GM18511 (cell line): Measurements from ENCODE around the gene MAPKAP1.
"Not testable (repeated sequence)": the region's sequence is repeated elsewhere in the genome, so short reads cannot be mapped to it uniquely, and the experiment has no call there.

Experiments used
- ATAC-seq: cut with Tn5 transposase; IDR thresholded peaks from one replicate; pipeline ENCODE4 v1.9.1; 2021; ENCODE audit warnings: mild to moderate bottlenecking, moderate library complexity; ENCODE audit not compliant: unreplicated experiment

Gene MAPKAP1

GRCh38 chr9:125732562-125732961, 25.6 kb upstream of the MAPKAP1 start:
- no peak for ATAC-seq

- ATAC-seq, result no peak
These were observed 23.2 kb upstream of the MAPKAP1 start for GRCh38 chr9:125730168-125730567.

- no peak for ATAC-seq
These were observed 19.6 kb upstream of the MAPKAP1 start for GRCh38 chr9:125726456-125727132.

- peak; percentile 33 for ATAC-seq
These were observed 430 bp upstream of the MAPKAP1 start for GRCh38 chr9:125707472-125707804.

- no peak for ATAC-seq
These were observed 1.1 kb downstream of the MAPKAP1 start for GRCh38 chr9:125705893-125706292.

- no peak for ATAC-seq
These were observed 3.3 kb downstream of the MAPKAP1 start for GRCh38 chr9:125703662-125704061.

GRCh38 chr9:125701351-125701750, 5.7 kb downstream of the MAPKAP1 start:
- no peak for ATAC-seq

GRCh38 chr9:125700791-125701190, 6.2 kb downstream of the MAPKAP1 start:
- peak; percentile 92 for ATAC-seq

GRCh38 chr9:125699870-125700269, 7.1 kb downstream of the MAPKAP1 start:
- ATAC-seq, result no peak

- no peak for ATAC-seq
These were observed 10.8 kb downstream of the MAPKAP1 start for GRCh38 chr9:125696106-125696647.

GRCh38 chr9:125695548-125695947, 11.5 kb downstream of the MAPKAP1 start:
- ATAC-seq, result not testable (repeated sequence)

- no peak for ATAC-seq
These were observed 12.5 kb downstream of the MAPKAP1 start for GRCh38 chr9:125694478-125694877.

GRCh38 chr9:125693492-125693891, 13.5 kb downstream of the MAPKAP1 start:
- ATAC-seq, result not testable (repeated sequence)

- no peak for ATAC-seq
These were observed 15.1 kb downstream of the MAPKAP1 start for GRCh38 chr9:125691869-125692268.

GRCh38 chr9:125690679-125691078, 16.3 kb downstream of the MAPKAP1 start:
- no peak for ATAC-seq

- no peak for ATAC-seq
These were observed 19.7 kb downstream of the MAPKAP1 start for GRCh38 chr9:125687163-125687863.

- no peak for ATAC-seq
These were observed 21.8 kb downstream of the MAPKAP1 start for GRCh38 chr9:125685167-125685566.

GRCh38 chr9:125683486-125683885, 23.5 kb downstream of the MAPKAP1 start:
- no peak for ATAC-seq

- no peak for ATAC-seq
These were observed 24.7 kb downstream of the MAPKAP1 start for GRCh38 chr9:125682340-125682739.

GRCh38 chr9:125681657-125682056, 25.4 kb downstream of the MAPKAP1 start:
- no peak for ATAC-seq

GRCh38 chr9:125681086-125681622, 25.9 kb downstream of the MAPKAP1 start:
- no peak for ATAC-seq

GRCh38 chr9:125680445-125680844, 26.6 kb downstream of the MAPKAP1 start:
- ATAC-seq, result no peak
